Right forelimb (tissue), 1 donor: ENCODE measurements around the gene DOK1.

Experiments
- DNase-seq: peaks from one replicate; pipeline ENCODE4 v3.0.0-alpha.2; 2018

DOK1 gene

DNA sequence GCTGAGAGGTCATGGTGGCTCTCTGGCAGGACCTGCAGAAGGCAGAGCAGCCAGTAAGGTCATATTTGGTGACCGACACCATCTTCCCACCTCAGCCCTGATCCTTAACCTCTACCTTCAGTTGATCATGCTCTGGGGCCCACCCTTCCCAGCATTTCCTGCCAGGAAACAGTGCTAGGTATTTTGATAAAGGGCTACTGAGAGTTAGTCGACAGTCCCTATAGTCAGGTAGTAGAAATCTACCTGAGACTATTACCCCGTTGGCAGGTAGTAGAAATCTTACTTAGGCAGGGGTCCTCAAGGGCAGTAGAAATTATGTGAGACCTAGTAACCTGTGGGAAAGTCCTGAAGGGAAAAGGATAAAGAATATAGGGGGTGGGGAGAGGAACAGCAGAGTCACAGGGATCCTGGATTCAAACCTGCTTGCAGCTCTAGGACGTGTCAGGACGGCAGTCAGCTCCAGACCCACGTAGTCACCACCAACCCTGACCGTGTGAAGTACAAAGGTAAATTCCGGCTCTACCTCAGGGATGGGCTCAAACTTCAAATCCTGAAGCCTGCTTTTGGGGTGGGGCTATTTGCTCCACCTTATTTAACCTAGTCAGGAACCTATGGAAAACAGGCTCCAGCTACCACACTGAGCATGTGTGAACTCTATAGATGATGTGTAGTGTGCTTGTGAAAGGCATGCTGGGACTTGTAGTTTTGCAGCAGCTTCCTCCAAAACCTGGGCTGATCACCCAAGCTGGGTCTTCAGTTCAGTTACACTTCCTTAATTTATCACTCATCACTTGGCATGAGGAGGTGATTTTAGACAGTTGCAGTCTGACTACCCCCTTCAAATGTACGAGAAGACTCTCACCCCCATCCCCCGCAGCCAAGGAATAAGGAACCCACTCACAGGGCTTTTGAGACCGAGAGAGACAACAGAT lies 28.5 kb upstream of the DOK1 start, which contains the start of gene DQX1:
DQX1 (minus strand) TSS at position 515 of the 932 bp plus-strand sequence; CDS start at position 13, 502 bp downstream.
- no peak for DNase-seq

GRCh38 chr2:74526649-74527230 lies 27.8 kb upstream of the DOK1 start:
- DNase-seq = no peak

DNA sequence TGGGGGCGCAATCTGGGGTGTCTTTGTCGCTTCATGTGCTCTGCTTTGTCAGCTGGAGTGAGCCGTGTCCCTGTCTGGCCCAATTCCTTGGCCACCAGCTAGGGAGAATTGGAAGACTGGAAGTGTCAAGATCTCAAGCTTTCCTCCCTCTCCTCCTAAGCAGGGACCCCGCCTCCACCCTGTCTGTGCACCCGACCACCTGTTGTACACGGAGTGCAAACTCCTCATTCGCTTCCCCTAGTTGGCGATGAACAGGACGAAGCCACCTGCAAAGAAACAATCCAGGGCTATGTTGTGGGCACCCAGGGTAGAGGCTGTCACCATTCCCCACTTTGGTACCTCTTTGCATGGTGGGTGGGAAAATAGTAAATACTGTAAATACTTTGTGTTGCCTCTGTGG lies 26.8 kb upstream of the DOK1 start:
- no peak for DNase-seq

GRCh38 chr2:74528600-74529356 lies 25.7 kb upstream of the DOK1 start:
- DNase-seq = no peak

DNA sequence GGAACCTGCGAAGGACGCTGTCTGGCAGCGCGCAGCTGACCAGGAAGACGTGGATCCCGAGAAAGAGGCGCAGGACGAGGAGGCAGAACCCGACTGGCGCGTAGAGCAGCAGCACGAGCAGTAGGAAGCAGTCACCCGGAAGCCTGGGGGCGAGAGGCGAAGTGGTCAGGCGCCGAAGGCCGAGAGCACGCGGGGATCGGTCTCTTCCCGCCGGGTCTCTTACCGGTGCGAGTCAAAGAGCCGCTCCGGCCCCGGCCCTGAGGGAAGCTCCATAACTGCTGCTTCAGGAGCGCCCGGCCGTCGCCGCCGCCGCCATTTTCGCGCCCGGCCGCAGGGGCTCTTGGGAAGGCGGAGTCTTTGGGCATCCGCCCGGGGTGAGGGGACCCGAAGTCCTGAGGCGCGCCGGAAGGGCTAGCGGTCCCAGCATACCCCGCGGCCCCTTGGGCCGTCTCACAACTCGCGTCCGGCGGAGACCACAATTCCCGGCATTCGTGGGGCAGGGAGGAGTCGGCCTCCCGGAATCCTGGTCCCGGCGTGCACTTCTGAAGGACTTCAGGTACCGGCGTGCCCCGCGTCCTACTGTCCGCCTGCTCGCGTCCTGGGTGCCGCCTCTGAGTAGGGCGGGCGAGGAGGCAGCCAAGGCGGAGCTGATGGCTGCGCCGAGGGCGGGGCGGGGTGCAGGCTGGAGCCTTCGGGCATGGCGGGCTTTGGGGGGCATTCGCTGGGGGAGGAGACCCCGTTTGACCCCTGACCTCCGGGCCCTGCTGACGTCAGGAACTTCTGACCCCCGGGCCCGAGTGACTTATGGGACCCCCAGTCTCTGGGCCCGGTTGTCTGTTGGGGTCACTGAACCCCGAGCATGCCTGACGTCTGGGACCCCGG lies 24.9 kb upstream of the DOK1 start, which contains the start of the genes AUP1 and HTRA2:
AUP1 (minus strand) TSS at position 350 of the 882 bp plus-strand sequence; CDS start at position 273, 77 bp downstream.
HTRA2 (plus strand) TSS at position 577 of the 882 bp plus-strand sequence; CDS start at position 651, 74 bp downstream.
- peak; percentile 99 for DNase-seq

GRCh38 chr2:74530239-74531187 lies 24.0 kb upstream of the DOK1 start:
- peak; percentile 71 for DNase-seq

- no peak for DNase-seq
Measured at GRCh38 chr2:74531666-74532065, 22.9 kb upstream of the DOK1 start.

- DNase-seq = no peak
Measured at GRCh38 chr2:74532222-74532621, 22.3 kb upstream of the DOK1 start.

- DNase-seq = no peak
Measured at GRCh38 chr2:74533464-74533863, 21.1 kb upstream of the DOK1 start.

- DNase-seq = no peak
Measured at GRCh38 chr2:74534411-74534810, 20.1 kb upstream of the DOK1 start.

DNA sequence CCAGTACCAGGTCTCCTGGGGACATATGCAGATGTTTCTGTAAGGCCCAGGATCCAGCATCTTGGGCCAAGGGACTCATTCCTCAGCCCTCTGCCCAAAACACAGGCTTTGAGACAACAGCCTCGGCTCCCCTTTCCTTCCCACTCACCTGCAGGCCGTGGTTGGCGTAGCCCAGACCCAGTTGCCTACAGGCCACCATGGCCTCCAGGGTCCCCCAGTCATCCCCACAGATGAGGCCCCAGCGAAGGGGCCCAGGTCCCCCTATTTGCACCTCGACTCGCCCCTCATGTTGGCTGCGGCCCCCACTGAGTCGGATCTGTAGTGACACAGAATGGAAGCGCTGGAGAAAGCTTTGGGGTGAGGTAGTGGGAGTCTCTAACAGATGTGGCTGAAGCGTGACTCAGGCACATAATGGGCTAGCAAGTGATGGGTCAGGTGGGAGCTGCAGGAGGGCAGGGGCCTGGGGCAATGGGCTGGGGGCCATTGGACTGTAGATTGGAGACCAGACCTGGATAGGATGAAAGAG lies 19.0 kb upstream of the DOK1 start:
- DNase-seq = no peak

DNA sequence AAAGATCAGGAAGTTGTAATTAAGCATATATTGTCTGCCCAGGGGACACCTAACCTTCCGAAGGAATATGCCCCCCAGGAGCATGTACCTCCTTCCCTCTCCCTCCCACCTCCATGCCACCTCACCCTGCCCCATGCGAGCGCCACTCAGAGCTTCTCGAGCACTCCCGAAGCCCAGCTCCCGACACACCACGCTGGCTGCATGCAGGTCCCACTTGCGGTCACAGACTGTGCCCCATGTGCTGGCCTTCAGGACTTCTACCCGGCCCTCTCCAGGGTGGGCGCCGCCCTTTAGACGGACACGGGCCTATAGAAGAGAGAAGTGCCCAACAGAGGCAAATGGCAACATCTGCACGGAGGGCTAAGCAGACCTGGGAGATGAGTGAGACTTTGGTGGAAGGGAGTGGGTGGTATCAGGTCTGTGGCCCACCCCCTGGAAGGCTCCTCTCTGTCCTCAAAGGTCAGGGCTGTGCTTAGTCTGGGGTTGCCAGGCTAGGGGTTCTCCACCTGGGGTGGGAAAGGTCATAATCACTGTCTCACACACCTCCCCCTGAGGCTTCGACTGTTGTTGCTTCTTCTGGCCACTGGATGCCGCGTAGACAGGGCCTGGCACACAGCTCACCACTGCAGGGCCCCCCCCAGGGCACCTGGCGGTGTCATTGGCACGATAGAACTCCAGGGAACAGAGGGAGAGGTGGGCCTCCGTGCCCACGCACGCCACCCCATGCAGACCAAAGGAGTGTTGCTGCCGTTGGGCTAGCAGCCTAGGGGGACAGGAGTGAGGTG lies 18.2 kb upstream of the DOK1 start:
- DNase-seq = no peak

- DNase-seq = no peak
Measured at GRCh38 chr2:74537140-74537539, 17.4 kb upstream of the DOK1 start.

- no peak for DNase-seq
Measured at GRCh38 chr2:74538881-74539339, 15.6 kb upstream of the DOK1 start.

DNA sequence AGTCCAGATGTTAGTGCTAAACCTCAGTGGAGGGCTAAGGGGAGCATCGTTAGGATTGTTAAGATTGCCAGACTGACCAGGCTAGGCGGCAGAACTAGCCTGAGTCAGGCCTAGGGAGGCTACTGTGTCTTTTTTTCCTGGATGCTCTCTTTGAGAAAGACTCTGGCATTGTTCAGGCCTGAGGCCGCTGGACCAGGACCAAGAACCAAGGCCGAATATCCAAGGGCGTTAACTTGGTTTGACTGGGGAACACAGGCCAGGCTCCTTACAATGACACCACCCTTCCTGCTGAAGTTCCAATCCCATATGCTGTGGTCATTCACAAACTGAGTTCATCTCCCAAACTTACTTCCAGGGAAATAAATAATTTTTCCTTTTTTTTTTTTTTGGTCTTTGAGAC lies 14.2 kb upstream of the DOK1 start:
- DNase-seq = no peak

DNA sequence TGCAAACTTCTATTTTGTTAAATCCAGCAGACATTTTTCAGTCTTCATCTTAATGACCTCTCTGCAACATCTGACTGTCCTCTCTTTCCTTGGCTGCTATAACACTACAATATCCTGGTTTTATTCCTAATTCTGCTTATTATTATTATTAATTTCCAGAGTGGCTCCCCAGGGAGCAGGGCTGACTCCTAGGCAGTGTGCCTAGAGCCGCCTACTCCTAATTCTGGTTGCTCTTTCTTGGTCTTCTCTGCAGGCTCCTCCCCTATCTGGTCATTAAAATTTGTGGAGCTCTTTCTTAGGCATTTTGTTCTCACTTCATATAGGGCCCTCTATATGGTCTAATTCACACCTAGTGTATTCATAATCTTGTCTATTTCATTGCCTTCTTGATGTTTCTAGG lies 11.5 kb upstream of the DOK1 start:
- DNase-seq = no peak

DNA sequence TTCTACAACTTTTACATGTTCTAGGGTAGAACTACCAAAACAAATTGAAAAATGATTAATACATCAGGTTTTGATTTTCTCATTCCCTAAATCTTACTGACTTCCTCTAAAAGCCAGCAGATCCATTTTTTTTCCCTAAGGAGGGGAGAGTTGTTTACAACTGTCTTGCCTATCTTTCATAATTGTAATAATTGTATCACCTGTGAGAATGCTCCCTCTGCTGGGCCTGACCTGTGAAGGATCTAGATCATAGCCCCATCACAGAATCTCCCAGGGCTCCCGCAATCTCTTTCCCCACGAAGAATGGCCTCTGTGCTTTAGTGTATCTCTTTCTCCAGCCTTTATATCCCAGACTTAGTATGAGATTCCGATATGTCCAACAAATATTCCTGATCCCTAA lies 9.9 kb upstream of the DOK1 start:
- DNase-seq = no peak

- DNase-seq = no peak
Measured at GRCh38 chr2:74546004-74546403, 8.5 kb upstream of the DOK1 start.

- no peak for DNase-seq
Measured at GRCh38 chr2:74548285-74548899, 6.1 kb upstream of the DOK1 start.
